Measurements from ENCODE around the gene SMARCD1.

SMARCD1 gene

GRCh38 chr12:50084775-50085614 lies at the start of gene SMARCD1:
TSS of gene SMARCD1 (plus strand) at chr12:50085342. CDS start at chr12:50085370, 28 bp downstream.
- Histone ChIP-seq H3K4me1 (ENCODE audit: insufficient read depth, low read length, severe bottlenecking) (peaks cover 10% of the 10 kb centered on the region), H3K9ac (ENCODE audit: low read length) (peak within 1 kb of the TSS; percentile 90), H3K27me3 (ENCODE audit: insufficient read depth, low read length) (no peaks in the 10 kb centered on the region), H3K9me3 (ENCODE audit: low read length) (no peaks in the 10 kb centered on the region), H3K9me2 (ENCODE audit: low read depth, low read length) (no peaks in the 10 kb centered on the region), H2AFZ (ENCODE audit: low read length) (peak within 1 kb of the TSS; percentile 64; the same call in 1 of the 2 replicates), H3K4me2 (ENCODE audit: low read length) (peak within 1 kb of the TSS; percentile 93), H4K20me1 (ENCODE audit: insufficient read depth, low read length) (no peaks in the 10 kb centered on the region), H3K4me3 (ENCODE audit: low read depth, low read length, poor library complexity, severe bottlenecking) (peak within 1 kb of the TSS; percentile 87), H3K79me2 (ENCODE audit: insufficient read depth, low read length) (no peaks in the 10 kb centered on the region), H3K27ac (ENCODE audit: low read depth, low read length, poor library complexity, severe bottlenecking) (peak within 1 kb of the TSS; percentile 82), H3K36me3 (ENCODE audit: insufficient read depth, low read length) (peaks cover 32% of the 10 kb centered on the region), H3F3A (ENCODE audit: insufficient read depth, low read length) (no peaks in the 10 kb centered on the region)
- TF ChIP-seq EZH2 (IDR thresholded peaks at IDR 0.05; ENCODE audit: borderline replicate concordance, low read length) (no peak), CTCF (IDR thresholded peaks at IDR 0.05; ENCODE audit: low read length) (peak; percentile 87)

GRCh38 chr12:50038336-50038735 lies 46.8 kb upstream of the SMARCD1 start:
- Histone ChIP-seq H2AFZ (ENCODE audit: low read length) (no peak overlapping the region), H3K27ac (ENCODE audit: low read depth, low read length, poor library complexity, severe bottlenecking) (no peak overlapping the region), H3K9ac (ENCODE audit: low read length) (no peak overlapping the region), H3K9me2 (ENCODE audit: low read depth, low read length) (no peaks in the 10 kb centered on the region), H3K27me3 (ENCODE audit: insufficient read depth, low read length) (no peaks in the 10 kb centered on the region), H3K4me2 (ENCODE audit: low read length) (no peak overlapping the region), H3K4me1 (ENCODE audit: insufficient read depth, low read length, severe bottlenecking) (no peaks in the 10 kb centered on the region), H3F3A (ENCODE audit: insufficient read depth, low read length) (no peaks in the 10 kb centered on the region), H3K4me3 (ENCODE audit: low read depth, low read length, poor library complexity, severe bottlenecking) (no peak overlapping the region), H3K79me2 (ENCODE audit: insufficient read depth, low read length) (no peaks in the 10 kb centered on the region), H3K36me3 (ENCODE audit: insufficient read depth, low read length) (no peaks in the 10 kb centered on the region), H3K9me3 (ENCODE audit: low read length) (no peaks in the 10 kb centered on the region), H4K20me1 (ENCODE audit: insufficient read depth, low read length) (no peaks in the 10 kb centered on the region)
- no peak for TF ChIP-seq EZH2 (IDR thresholded peaks at IDR 0.05; ENCODE audit: borderline replicate concordance, low read length)
- TF ChIP-seq CTCF (IDR thresholded peaks at IDR 0.05; ENCODE audit: low read length), result no peak

GRCh38 chr12:50039151-50039835 lies 45.8 kb upstream of the SMARCD1 start:
- Histone ChIP-seq H3K36me3 (ENCODE audit: insufficient read depth, low read length) (no peaks in the 10 kb centered on the region), H3K9ac (ENCODE audit: low read length) (no peak overlapping the region), H3K79me2 (ENCODE audit: insufficient read depth, low read length) (no peaks in the 10 kb centered on the region), H3K27ac (ENCODE audit: low read depth, low read length, poor library complexity, severe bottlenecking) (no peak overlapping the region), H3K9me2 (ENCODE audit: low read depth, low read length) (no peaks in the 10 kb centered on the region), H3K4me3 (ENCODE audit: low read depth, low read length, poor library complexity, severe bottlenecking) (no peak overlapping the region), H3K27me3 (ENCODE audit: insufficient read depth, low read length) (no peaks in the 10 kb centered on the region; the same call in 1 of the 2 replicates), H3K9me3 (ENCODE audit: low read length) (no peaks in the 10 kb centered on the region), H3K4me1 (ENCODE audit: insufficient read depth, low read length, severe bottlenecking) (no peaks in the 10 kb centered on the region), H3F3A (ENCODE audit: insufficient read depth, low read length) (no peaks in the 10 kb centered on the region), H2AFZ (ENCODE audit: low read length) (no peak overlapping the region), H3K4me2 (ENCODE audit: low read length) (no peak overlapping the region), H4K20me1 (ENCODE audit: insufficient read depth, low read length) (no peaks in the 10 kb centered on the region)
- TF ChIP-seq EZH2 (IDR thresholded peaks at IDR 0.05; ENCODE audit: borderline replicate concordance, low read length), result no peak
- peak; percentile 95 for TF ChIP-seq CTCF (IDR thresholded peaks at IDR 0.05; ENCODE audit: low read length)
